OCI-LY3 (cell line): ENCODE data around the gene ZNF283.
"Not testable (repeated sequence)": the region's sequence is repeated elsewhere in the genome, so short reads cannot be mapped to it uniquely, and the experiment has no call there.

Experiments used
- H2AFZ ChIP-seq: fragments of 200-600, 300-600 bp; shearing (Covaris generic); 2 replicates; pipeline ENCODE4 v1.6.0; 2014; ENCODE audit warnings: antibody characterized with exemption, low read depth, low read length
- H3K27ac ChIP-seq: fragments of 200-600, 300-600 bp; sonication (generic); 2 replicates; pipeline ENCODE4 v1.5.1; 2014; ENCODE audit warnings: mild to moderate bottlenecking, low read length, moderate library complexity, mixed read lengths
- H3K27me3 ChIP-seq: fragments of 200-600, 300-600 bp; sonication (generic); 2 replicates; pipeline ENCODE4 v1.6.1; 2014; ENCODE audit warnings: low read depth, low read length, mixed read lengths
- H3K36me3 ChIP-seq: fragments of 200-600, 300-600 bp; sonication (generic); replicated peaks from 2 replicates; pipeline ENCODE3; 2014; ENCODE audit warnings: low read depth, low read length, mixed read lengths
- H3K4me1 ChIP-seq: fragments of 300-600, 200-600 bp; sonication (generic); 2 replicates; pipeline ENCODE4 v1.6.1; 2014; ENCODE audit warnings: low read length, mixed read lengths
- H3K4me2 ChIP-seq: fragments of 200-600, 300-600 bp; sonication (generic); 2 replicates; pipeline ENCODE4 v1.6.1; 2014; ENCODE audit warnings: low read length, mixed read lengths
- H3K4me3 ChIP-seq: fragments of 300-600, 200-600 bp; sonication (generic); 2 replicates; pipeline ENCODE4 v1.5.1; 2014; ENCODE audit warnings: antibody characterized with exemption, mild to moderate bottlenecking, low read length, moderate library complexity
- H3K79me2 ChIP-seq: fragments of 300-600, 200-600 bp; shearing (Covaris generic); 2 replicates; pipeline ENCODE4 v1.6.1; 2014; ENCODE audit warnings: mild to moderate bottlenecking, low read length, mixed read lengths
- H3K9ac ChIP-seq: fragments of 300-600, 200-600 bp; shearing (Covaris generic); 2 replicates; pipeline ENCODE4 v1.6.0; 2014; ENCODE audit warnings: mild to moderate bottlenecking, low read length, moderate library complexity
- H3K9me3 ChIP-seq: fragments of 200-600, 300-600 bp; shearing (Covaris generic); 2 replicates; pipeline ENCODE4 v1.6.1; 2014; ENCODE audit warnings: low read length, mixed read lengths; ENCODE audit not compliant: insufficient read depth
- H4K20me1 ChIP-seq: fragments of 200-600, 300-600 bp; sonication (generic); 2 replicates; pipeline ENCODE4 v1.6.1; 2016; ENCODE audit warnings: low read length, mixed read lengths; ENCODE audit not compliant: insufficient read depth
- CTCF ChIP-seq: fragments of 200-600, 300-600 bp; sonication (generic); IDR thresholded peaks from 2 replicates; pipeline ENCODE4 v1.5.1; 2014; ENCODE audit warnings: antibody characterized with exemption, low read length, low read depth
- EZH2phosphoT487 ChIP-seq: fragments of 200-600 bp; shearing (Covaris generic); IDR thresholded peaks from 2 replicates; pipeline ENCODE4 v1.6.1; 2018; ENCODE audit warnings: antibody characterized with exemption, mixed run types, low read depth

ZNF283 gene

GRCh38 chr19:43858174-43858573, 31.1 kb downstream of the ZNF283 start:
- H3K36me3 ChIP-seq: no peaks in the 10 kb centered on the region
- H3K4me2 ChIP-seq: no peak overlapping the region
- no peak overlapping the region for H2AFZ ChIP-seq
- no peaks in the 10 kb centered on the region for H3K4me1 ChIP-seq
- peaks cover 14% of the 10 kb centered on the region; the same call in 1 of the 2 replicates for H3K9me3 ChIP-seq
- H3K27ac ChIP-seq: no peak overlapping the region
- H3K4me3 ChIP-seq: no peak overlapping the region
- TF ChIP-seq CTCF: no peak
- no peak for TF ChIP-seq EZH2phosphoT487
- H3K27me3 ChIP-seq: no peaks in the 10 kb centered on the region
- no peaks in the 10 kb centered on the region for H4K20me1 ChIP-seq
- no peaks in the 10 kb centered on the region for H3K79me2 ChIP-seq
- H3K9ac ChIP-seq: no peak overlapping the region

GRCh38 chr19:43866923-43867322, 39.8 kb downstream of the ZNF283 start:
- not testable (repeated sequence) for H3K4me1 ChIP-seq, H3K79me2 ChIP-seq, H3K9ac ChIP-seq, H2AFZ ChIP-seq, H3K27me3 ChIP-seq, H3K36me3 ChIP-seq, H3K27ac ChIP-seq, H4K20me1 ChIP-seq, H3K4me2 ChIP-seq, H3K4me3 ChIP-seq
- peaks cover 24% of the 10 kb centered on the region; the same call in 1 of the 2 replicates for H3K9me3 ChIP-seq

GRCh38 chr19:43872547-43873336, 45.6 kb downstream of the ZNF283 start:
- Histone ChIP-seq H3K9ac (no peak overlapping the region), H3K36me3 (peaks cover 5% of the 10 kb centered on the region), H3K4me3 (no peak overlapping the region), H2AFZ (no peak overlapping the region), H3K4me1 (no peaks in the 10 kb centered on the region), H4K20me1 (no peaks in the 10 kb centered on the region), H3K27ac (no peak overlapping the region), H3K9me3 (peaks cover 54% of the 10 kb centered on the region; the same call in 1 of the 2 replicates), H3K27me3 (no peaks in the 10 kb centered on the region), H3K79me2 (no peaks in the 10 kb centered on the region), H3K4me2 (no peak overlapping the region)
- TF ChIP-seq CTCF (no peak), EZH2phosphoT487 (no peak)

- Histone ChIP-seq H3K27me3 (no peaks in the 10 kb centered on the region), H2AFZ (no peak overlapping the region), H3K27ac (no peak overlapping the region), H3K9ac (no peak overlapping the region), H3K9me3 (peaks cover 22% of the 10 kb centered on the region), H3K79me2 (no peaks in the 10 kb centered on the region), H3K4me2 (no peak overlapping the region), H3K36me3 (no peaks in the 10 kb centered on the region), H3K4me3 (no peak overlapping the region), H3K4me1 (no peaks in the 10 kb centered on the region), H4K20me1 (no peaks in the 10 kb centered on the region)
- TF ChIP-seq EZH2phosphoT487: no peak
- no peak for TF ChIP-seq CTCF
These were observed 53.4 kb downstream of the ZNF283 start for GRCh38 chr19:43880483-43880882.
